Peyer's patch (tissue), 4 donors: Measurements from ENCODE around the gene ADGRD1.

ENCODE experiments used
- POLR2A ChIP-seq, 2 donors: fragments of 450-650 bp; IDR thresholded peaks; one replicate each; pipeline ENCODE4 v1.5.1; 2017; ENCODE audit warnings: antibody characterized with exemption in 2 of 2, mild to moderate bottlenecking in 2 of 2, moderate library complexity in 2 of 2
- TF ChIP-seq, protein P1 (sequence below), 6 experiments: fragments of 450-650 bp in 4 of 6; fragments of 200-600 bp in 2 of 6; sonication (generic) in 1 of 6; IDR thresholded peaks; one replicate each; pipeline ENCODE4 v1.5.1; 2017 to 2019; ENCODE audit warnings: antibody characterized with exemption in 6 of 6, mild to moderate bottlenecking in 3 of 6, moderate library complexity in 1 of 6

DNA sequence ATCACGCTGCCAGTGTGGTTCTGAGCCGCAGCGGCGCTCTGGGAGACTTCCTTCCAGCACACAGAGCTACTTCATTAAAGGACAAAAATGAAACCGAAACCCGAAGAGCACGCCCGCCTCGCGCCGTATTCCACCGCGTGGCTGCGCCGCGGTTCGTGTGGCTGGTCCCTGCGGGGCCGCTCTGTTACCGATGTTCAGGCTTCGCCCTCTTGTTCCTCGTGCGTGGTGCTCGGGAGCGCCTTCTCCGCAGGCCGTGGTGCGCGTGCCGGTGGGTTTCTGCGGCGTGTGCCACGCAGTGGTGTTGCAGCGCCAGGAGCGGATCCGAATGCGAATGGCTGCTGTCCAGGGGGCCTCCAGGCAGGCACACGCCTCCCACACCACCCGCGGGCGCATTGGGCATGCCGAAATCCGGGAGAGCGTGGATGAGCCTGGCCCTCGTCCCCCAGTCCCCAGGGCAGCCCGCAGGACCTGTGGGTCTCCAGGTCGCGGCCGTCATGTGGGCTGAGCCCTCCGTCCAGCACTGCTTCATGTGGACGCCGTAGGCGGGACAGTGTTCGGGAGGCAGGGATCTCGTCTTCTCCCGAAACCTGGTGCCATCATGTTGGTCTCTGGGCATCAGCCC is 91.2 kb downstream of the ADGRD1 start:
- no peak for TF ChIP-seq POLR2A (IDR thresholded peaks at IDR 0.05)
- TF ChIP-seq, protein P1, sequence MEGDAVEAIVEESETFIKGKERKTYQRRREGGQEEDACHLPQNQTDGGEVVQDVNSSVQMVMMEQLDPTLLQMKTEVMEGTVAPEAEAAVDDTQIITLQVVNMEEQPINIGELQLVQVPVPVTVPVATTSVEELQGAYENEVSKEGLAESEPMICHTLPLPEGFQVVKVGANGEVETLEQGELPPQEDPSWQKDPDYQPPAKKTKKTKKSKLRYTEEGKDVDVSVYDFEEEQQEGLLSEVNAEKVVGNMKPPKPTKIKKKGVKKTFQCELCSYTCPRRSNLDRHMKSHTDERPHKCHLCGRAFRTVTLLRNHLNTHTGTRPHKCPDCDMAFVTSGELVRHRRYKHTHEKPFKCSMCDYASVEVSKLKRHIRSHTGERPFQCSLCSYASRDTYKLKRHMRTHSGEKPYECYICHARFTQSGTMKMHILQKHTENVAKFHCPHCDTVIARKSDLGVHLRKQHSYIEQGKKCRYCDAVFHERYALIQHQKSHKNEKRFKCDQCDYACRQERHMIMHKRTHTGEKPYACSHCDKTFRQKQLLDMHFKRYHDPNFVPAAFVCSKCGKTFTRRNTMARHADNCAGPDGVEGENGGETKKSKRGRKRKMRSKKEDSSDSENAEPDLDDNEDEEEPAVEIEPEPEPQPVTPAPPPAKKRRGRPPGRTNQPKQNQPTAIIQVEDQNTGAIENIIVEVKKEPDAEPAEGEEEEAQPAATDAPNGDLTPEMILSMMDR (IDR thresholded peaks at IDR 0.05) = no peak
